Gastrocnemius medialis (tissue), 4 donors: ENCODE data around the gene GRB2.

Experiments used
- POLR2A ChIP-seq, 2 donors: fragments of 450-650 bp; IDR thresholded peaks; one replicate each; pipeline ENCODE4 v1.6.1; 2017; ENCODE audit warnings: antibody characterized with exemption in 2 of 2, mild to moderate bottlenecking in 2 of 2, moderate library complexity in 2 of 2
- TF ChIP-seq, protein P1 (sequence below), 5 experiments: fragments of 450-650 bp in 3 of 5; fragments of 200-600 bp in 2 of 5; sonication (generic) in 2 of 5; IDR thresholded peaks in 4 of 5; conservative IDR thresholded peaks in 1 of 5; 1 replicate in 4 of 5; 2 replicates in 1 of 5; pipeline ENCODE4 v1.5.1; 2016 to 2019; ENCODE audit warnings: antibody characterized with exemption in 5 of 5, mild to moderate bottlenecking in 3 of 5, moderate library complexity in 3 of 5

DNA sequence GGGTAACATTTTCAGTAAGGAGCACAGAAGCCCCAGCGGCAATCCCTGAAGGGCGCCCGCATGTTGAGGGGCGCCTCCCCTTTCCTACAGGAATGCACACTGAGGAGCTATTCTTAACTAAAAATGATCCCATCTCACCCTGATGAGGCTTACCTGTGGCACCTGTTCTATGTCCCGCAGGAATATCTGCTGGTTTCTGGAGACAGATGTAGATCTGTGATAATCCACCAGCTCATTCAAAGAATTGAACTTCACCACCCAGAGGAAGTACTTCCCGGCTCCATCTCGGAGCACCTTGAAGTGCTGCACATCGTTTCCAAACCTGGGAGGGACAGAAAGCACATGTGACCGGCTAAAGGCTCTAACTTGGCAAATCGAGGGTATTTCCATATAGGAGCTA lies 84.0 kb downstream of the GRB2 start:
- TF ChIP-seq, protein P1, sequence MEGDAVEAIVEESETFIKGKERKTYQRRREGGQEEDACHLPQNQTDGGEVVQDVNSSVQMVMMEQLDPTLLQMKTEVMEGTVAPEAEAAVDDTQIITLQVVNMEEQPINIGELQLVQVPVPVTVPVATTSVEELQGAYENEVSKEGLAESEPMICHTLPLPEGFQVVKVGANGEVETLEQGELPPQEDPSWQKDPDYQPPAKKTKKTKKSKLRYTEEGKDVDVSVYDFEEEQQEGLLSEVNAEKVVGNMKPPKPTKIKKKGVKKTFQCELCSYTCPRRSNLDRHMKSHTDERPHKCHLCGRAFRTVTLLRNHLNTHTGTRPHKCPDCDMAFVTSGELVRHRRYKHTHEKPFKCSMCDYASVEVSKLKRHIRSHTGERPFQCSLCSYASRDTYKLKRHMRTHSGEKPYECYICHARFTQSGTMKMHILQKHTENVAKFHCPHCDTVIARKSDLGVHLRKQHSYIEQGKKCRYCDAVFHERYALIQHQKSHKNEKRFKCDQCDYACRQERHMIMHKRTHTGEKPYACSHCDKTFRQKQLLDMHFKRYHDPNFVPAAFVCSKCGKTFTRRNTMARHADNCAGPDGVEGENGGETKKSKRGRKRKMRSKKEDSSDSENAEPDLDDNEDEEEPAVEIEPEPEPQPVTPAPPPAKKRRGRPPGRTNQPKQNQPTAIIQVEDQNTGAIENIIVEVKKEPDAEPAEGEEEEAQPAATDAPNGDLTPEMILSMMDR (IDR thresholded peaks at IDR 0.05 in 4 of 5, conservative IDR thresholded peaks at IDR 0.05 in 1 of 5) = no peak
- TF ChIP-seq POLR2A (IDR thresholded peaks at IDR 0.05) = no peak
